PC-9 (cell line): ENCODE results near the gene ISOC1. TPM values are rescaled to one million over a fixed set of nuclear protein-coding genes. Genes with fewer than 3 reads are reported as not detected.

Experiments
- BruUV-seq: library from RNA; stranded (reverse); fragments of 400-500 nt; replicated peaks from 2 replicates; lab custom pipeline; 2021; lab: Mats Ljungman, UMichigan
- CTCF ChIA-PET: fragments of 300-600 bp; sonication (Branson Sonifier 250); formaldehyde crosslinking; loops from one replicate; lab custom pipeline; 2022; ENCODE audit warnings: antibody characterized with exemption; lab: Charles Lee
- POLR2A ChIA-PET: fragments of 300-600 bp; sonication (Branson Sonifier 250); formaldehyde crosslinking; loops from one replicate; lab custom pipeline; 2022; ENCODE audit warnings: antibody characterized with exemption; ENCODE audit not compliant: unreplicated experiment; lab: Charles Lee
- DNase-seq, 2 experiments: peaks; one replicate each; pipeline versions ENCODE4 v3.0.0 to v3.0.0-alpha.2; 2015 to 2022; ENCODE audit warnings: mixed read lengths in 1 of 2
- H2AFZ ChIP-seq: fragments of 200-600 bp; sonication (generic); 2 replicates; pipeline ENCODE4 v1.8.1; 2017; ENCODE audit warnings: antibody characterized with exemption
- H3F3A ChIP-seq: fragments of 200-600 bp; sonication (generic); 2 replicates; pipeline ENCODE4 v1.8.1; 2017; ENCODE audit warnings: antibody characterized with exemption, mild to moderate bottlenecking, low read depth; ENCODE audit not compliant: insufficient read depth
- H3K27ac ChIP-seq: fragments of 200-600 bp; sonication (generic); 2 replicates; pipeline ENCODE4 v1.6.1; 2016; ENCODE audit warnings: mixed run types
- H3K27me3 ChIP-seq: fragments of 200-600 bp; sonication (generic); 2 replicates; pipeline ENCODE4 v1.6.1; 2016; ENCODE audit warnings: low read depth, mixed run types; ENCODE audit not compliant: insufficient read depth
- H3K36me3 ChIP-seq: fragments of 200-600 bp; sonication (generic); 2 replicates; pipeline ENCODE4 v1.6.1; 2016; ENCODE audit warnings: low read depth, mixed run types
- H3K4me1 ChIP-seq: fragments of 200-600 bp; sonication (generic); replicated peaks from 2 replicates; pipeline ENCODE4 v1.6.1; 2016; ENCODE audit warnings: mixed run types; ENCODE audit not compliant: insufficient read depth
- H3K4me2 ChIP-seq: fragments of 200-600 bp; sonication (generic); 2 replicates; pipeline ENCODE4 v1.6.1; 2017; ENCODE audit warnings: mixed run types
- H3K4me3 ChIP-seq: fragments of 200-600 bp; sonication (generic); 2 replicates; pipeline ENCODE4 v1.6.1; 2016; ENCODE audit warnings: mixed run types
- H3K79me2 ChIP-seq: fragments of 200-600 bp; sonication (generic); 2 replicates; pipeline ENCODE4 v1.6.1; 2017; ENCODE audit warnings: low read depth, mixed run types
- H3K9me2 ChIP-seq: fragments of 200-600 bp; sonication (generic); 2 replicates; pipeline ENCODE4 v1.8.1; 2017; ENCODE audit warnings: mild to moderate bottlenecking; ENCODE audit not compliant: insufficient read depth
- H3K9me3 ChIP-seq: fragments of 200-600 bp; sonication (generic); 2 replicates; pipeline ENCODE4 v1.8.1; 2016; ENCODE audit warnings: low read depth; ENCODE audit not compliant: insufficient read depth
- H4K20me1 ChIP-seq: fragments of 200-600 bp; sonication (generic); 2 replicates; pipeline ENCODE4 v1.8.1; 2017; ENCODE audit not compliant: insufficient read depth
- CTCF ChIP-seq: fragments of 200-600 bp; sonication (generic); conservative IDR thresholded peaks from 2 replicates; pipeline ENCODE4 v1.6.1; 2017; ENCODE audit warnings: mixed run types, antibody characterized with exemption, mild to moderate bottlenecking, moderate library complexity
- EZH2 ChIP-seq: fragments of 200-600 bp; sonication (generic); IDR thresholded peaks from 2 replicates; pipeline ENCODE4 v1.8.0; 2017; ENCODE audit warnings: antibody characterized with exemption, low read depth
- intact Hi-C: fragments of 100-400 bp; cut with micrococcal nuclease; formaldehyde crosslinking; loops from one replicate; pipeline ENCODE4 v1.10.0; 2022; ENCODE audit not compliant: unreplicated experiment
- total RNA-seq: library from RNA; stranded (reverse); gene quantifications from 2 replicates; pipeline ENCODE4 v1.2.3, GENCODE V29; 2021

ISOC1 gene
- total RNA-seq, 1 experiment from 2014 or later = 7.5 TPM

GRCh38 chr5:129099184-129099569, 4.6 kb downstream of the ISOC1 start:
- no peak for DNase-seq
- H3K36me3 ChIP-seq = no peaks in the 10 kb centered on the region
- H3K4me1 ChIP-seq = peaks cover 7% of the 10 kb centered on the region; the same call in 1 of the 2 replicates
- H3K79me2 ChIP-seq = peaks cover 33% of the 10 kb centered on the region
- no peaks in the 10 kb centered on the region for H3K27me3 ChIP-seq
- no TSS peak for BruUV-seq
- H3K9me3 ChIP-seq = no peaks in the 10 kb centered on the region
- no peak overlapping the region for H3K4me3 ChIP-seq
- intact Hi-C loops = no loop called here
- H3K4me2 ChIP-seq = no peak overlapping the region
- no peaks in the 10 kb centered on the region for H3K9me2 ChIP-seq
- TF ChIP-seq EZH2 (no peak), CTCF (no peak)
- no peak overlapping the region for H3K27ac ChIP-seq
- ChIA-PET CTCF (no interaction called here), POLR2A (no interaction called here)
- no peaks in the 10 kb centered on the region for H4K20me1 ChIP-seq
- no peak overlapping the region for H2AFZ ChIP-seq
- no peaks in the 10 kb centered on the region for H3F3A ChIP-seq

GRCh38 chr5:129101794-129102193, 7.2 kb downstream of the ISOC1 start:
- DNase-seq = no peak
- peaks cover 21% of the 10 kb centered on the region; the same call in 1 of the 2 replicates for H3K79me2 ChIP-seq
- intact Hi-C loops = no loop called here
- H2AFZ ChIP-seq = no peak overlapping the region
- H3K36me3 ChIP-seq = no peaks in the 10 kb centered on the region; the same call in 1 of the 2 replicates
- ChIA-PET POLR2A (no interaction called here), CTCF (no interaction called here)
- H3K4me3 ChIP-seq = no peak overlapping the region
- TF ChIP-seq CTCF (no peak), EZH2 (no peak)
- no peaks in the 10 kb centered on the region for H3K9me2 ChIP-seq
- H3K9me3 ChIP-seq = no peaks in the 10 kb centered on the region
- no peak overlapping the region for H3K4me2 ChIP-seq
- H3K27me3 ChIP-seq = no peaks in the 10 kb centered on the region
- H3K27ac ChIP-seq = no peak overlapping the region
- H4K20me1 ChIP-seq = no peaks in the 10 kb centered on the region
- BruUV-seq = no TSS peak
- no peaks in the 10 kb centered on the region for H3F3A ChIP-seq
- H3K4me1 ChIP-seq = no peaks in the 10 kb centered on the region; the same call in 1 of the 2 replicates

GRCh38 chr5:129103397-129103796, 8.8 kb downstream of the ISOC1 start:
- H3K27me3 ChIP-seq = no peaks in the 10 kb centered on the region
- H3K4me1 ChIP-seq = no peaks in the 10 kb centered on the region; the same call in 1 of the 2 replicates
- H2AFZ ChIP-seq = no peak overlapping the region
- no peak overlapping the region for H3K4me2 ChIP-seq
- H3K4me3 ChIP-seq = no peak overlapping the region
- intact Hi-C loops = no loop called here
- no peaks in the 10 kb centered on the region for H4K20me1 ChIP-seq
- no peak for DNase-seq
- no peak overlapping the region for H3K27ac ChIP-seq
- BruUV-seq = no TSS peak
- ChIA-PET POLR2A (no interaction called here), CTCF (no interaction called here)
- no peaks in the 10 kb centered on the region for H3K9me3 ChIP-seq
- TF ChIP-seq CTCF (no peak), EZH2 (no peak)
- H3K36me3 ChIP-seq = no peaks in the 10 kb centered on the region; the same call in 1 of the 2 replicates
- peaks cover 16% of the 10 kb centered on the region; the same call in 1 of the 2 replicates for H3K79me2 ChIP-seq
- H3F3A ChIP-seq = no peaks in the 10 kb centered on the region
- H3K9me2 ChIP-seq = no peaks in the 10 kb centered on the region
